Sciatic nerve (tissue), 2 donors: Measurements from ENCODE around the gene C1orf35. TPM values are rescaled to one million over a fixed set of nuclear protein-coding genes. Genes with fewer than 3 reads are reported as not detected.
"Not testable (repeated sequence)": the region's sequence is repeated elsewhere in the genome, so short reads cannot be mapped to it uniquely, and the experiment has no call there.

ENCODE experiments used
- ATAC-seq: fragments of 200-7000 bp; cut with Tn5 transposase; one replicate; pipeline ENCODE4 v1.9.1; 2020; ENCODE audit warnings: mild to moderate bottlenecking, moderate library complexity
- DNase-seq: peaks from one replicate; pipeline ENCODE4 v3.0.0-alpha.2; 2020; ENCODE audit warnings: low spot score
- intact Hi-C: fragments of 100-400 bp; cut with DNase I; formaldehyde crosslinking; loops from one replicate; pipeline ENCODE4 v1.14.2; 2022
- total RNA-seq: library from RNA; stranded (reverse); fragmentation: NEBNext Ultra II Directional; extraction: Animal tissue kit (Norgen Biotek cat#: 25700); gene quantifications from one replicate; pipeline ENCODE4 v1.2.1, GENCODE V29; 2021
- donor health status: DM: no; HTN: no; CAD: no.
- donor health status: DM: no; HTN: no; CAD: no.

The C1orf35 gene
- total RNA-seq, 1 donor from 2014 or later: 15.8 TPM

- no peak for ATAC-seq
- intact Hi-C loops: no loop called here
- DNase-seq: no peak
Measured at GRCh38 chr1:228112617-228113016, 9.5 kb upstream of the C1orf35 start.

- ATAC-seq (no peak), DNase-seq (no peak)
- intact Hi-C loops: no loop called here
Measured at GRCh38 chr1:228112167-228112566, 9.0 kb upstream of the C1orf35 start.

GRCh38 chr1:228111315-228111714 is 8.2 kb upstream of the C1orf35 start:
- DNase-seq, intact Hi-C loops, ATAC-seq: not testable (repeated sequence)

GRCh38 chr1:228110556-228110955 is 7.4 kb upstream of the C1orf35 start:
- intact Hi-C loops: no loop called here
- DNase-seq: no peak
- ATAC-seq: no peak

- intact Hi-C loops: no loop called here
- peak; percentile 12 for ATAC-seq
- DNase-seq: no peak
Measured at GRCh38 chr1:228109962-228110488, 6.9 kb upstream of the C1orf35 start.

- ATAC-seq: peak; percentile 98
- DNase-seq: peak; percentile 99
- intact Hi-C loops: no loop called here
Measured at GRCh38 chr1:228109073-228109961, 6.2 kb upstream of the C1orf35 start, which contains the start of gene MRPL55. TSS of gene MRPL55 (minus strand) at chr1:228109299. CDS start at chr1:228108260, 1,039 bp downstream.

- intact Hi-C loops: no loop called here
- DNase-seq (no peak), ATAC-seq (no peak)
Measured at GRCh38 chr1:228108742-228109072, 5.6 kb upstream of the C1orf35 start.

- no peak for ATAC-seq
- DNase-seq: no peak
- intact Hi-C loops: no loop called here
Measured at GRCh38 chr1:228108055-228108690, 5.0 kb upstream of the C1orf35 start.

GRCh38 chr1:228107636-228108035 is 4.5 kb upstream of the C1orf35 start:
- no peak for DNase-seq
- intact Hi-C loops: no loop called here
- ATAC-seq: no peak

- ATAC-seq: no peak
- DNase-seq: no peak
- intact Hi-C loops: no loop called here
Measured at GRCh38 chr1:228106800-228107054, 3.6 kb upstream of the C1orf35 start.

GRCh38 chr1:228105996-228106799 is 3.1 kb upstream of the C1orf35 start:
- DNase-seq: no peak
- no peak for ATAC-seq
- intact Hi-C loops: no loop called here

- ATAC-seq (no peak), DNase-seq (no peak)
- intact Hi-C loops: no loop called here
Measured at GRCh38 chr1:228105270-228105995, 2.3 kb upstream of the C1orf35 start.

- DNase-seq: no peak
- intact Hi-C loops: no loop called here
- ATAC-seq: no peak
Measured at GRCh38 chr1:228104526-228105269, 1.6 kb upstream of the C1orf35 start.

- peak; percentile 70 for DNase-seq
- intact Hi-C loops: no loop called here
- ATAC-seq: no peak
Measured at GRCh38 chr1:228101994-228102790, 933 bp downstream of the C1orf35 start.

- ATAC-seq (no peak), DNase-seq (peak; percentile 59)
- intact Hi-C loops: no loop called here
Measured at GRCh38 chr1:228101614-228101993, 1.5 kb downstream of the C1orf35 start.

GRCh38 chr1:228100822-228101613 is 2.1 kb downstream of the C1orf35 start:
- DNase-seq (peak; percentile 61), ATAC-seq (no peak)
- intact Hi-C loops: no loop called here

GRCh38 chr1:228099331-228099732 is 3.8 kb downstream of the C1orf35 start:
- DNase-seq (peak; percentile 38), ATAC-seq (no peak)
- intact Hi-C loops: no loop called here
